SK-N-SH (cell line): Measurements from ENCODE around the gene ATP8B1. TPM values are rescaled to one million over a fixed set of nuclear protein-coding genes. Genes with fewer than 3 reads are reported as not detected.

Experiments used
- CTCF ChIA-PET: fragments of 300-600, 350-600 bp; formaldehyde crosslinking; extraction: SDS; loops from one replicate; lab custom pipeline; 2021; lab: Yijun Ruan, JAX
- POLR2A ChIA-PET: fragments of 350-600 bp; sonication (Branson Sonifier 250); formaldehyde crosslinking; extraction: SDS; loops from one replicate; lab custom pipeline; 2020; ENCODE audit warnings: antibody characterized with exemption, inconsistent platforms; lab: Yijun Ruan, JAX
- DNase-seq: peaks from one replicate; pipeline ENCODE4 v3.0.0; 2012
- H2AFZ ChIP-seq: fragments of 200-600 bp; sonication (generic); 2 replicates; pipeline ENCODE4 v1.8.1; 2016; ENCODE audit warnings: antibody characterized with exemption, mild to moderate bottlenecking, low read depth
- H3F3A ChIP-seq: fragments of 200-600 bp; sonication (generic); replicated peaks from 2 replicates; pipeline ENCODE3; 2016; ENCODE audit warnings: antibody characterized with exemption, mild to moderate bottlenecking; ENCODE audit not compliant: insufficient read depth
- H3K27ac ChIP-seq, 2 experiments: fragments of 200-500 bp in 1 of 2; fragments of 200-600 bp in 1 of 2; sonication (Bioruptor generic) in 1 of 2; sonication (generic), shearing (Covaris generic) in 1 of 2; 2 replicates each; pipeline versions ENCODE4 v1.5.1 to v1.6.1; 2014 to 2016; ENCODE audit warnings: low read depth in 2 of 2, inconsistent platforms in 1 of 2, low read length in 1 of 2, mild to moderate bottlenecking in 1 of 2, mixed read lengths in 1 of 2
- H3K27me3 ChIP-seq: fragments of 200-600 bp; sonication (generic), shearing (Covaris generic); 2 replicates; pipeline ENCODE4 v1.6.1; 2016; ENCODE audit warnings: mixed run types; ENCODE audit not compliant: insufficient read depth
- H3K36me3 ChIP-seq, 2 experiments: fragments of 200-500 bp in 1 of 2; fragments of 200-600 bp in 1 of 2; sonication (Bioruptor generic) in 1 of 2; sonication (generic) in 1 of 2; replicated peaks in 1 of 2; 2 replicates each; pipeline versions ENCODE3 to v1.5.1; 2014 to 2016; ENCODE audit warnings: low read length in 1 of 2, mild to moderate bottlenecking in 1 of 2; ENCODE audit not compliant: insufficient read depth in 2 of 2, control insufficient read depth in 1 of 2
- H3K4me1 ChIP-seq, 2 experiments: fragments of 200-500 bp in 1 of 2; fragments of 200-600 bp in 1 of 2; sonication (Bioruptor generic) in 1 of 2; sonication (generic), shearing (Covaris generic) in 1 of 2; 2 replicates each; pipeline versions ENCODE4 v1.5.1 to v1.6.1; 2014 to 2016; ENCODE audit warnings: low read depth in 1 of 2, low read length in 1 of 2, mixed run types in 1 of 2; ENCODE audit not compliant: insufficient read depth in 2 of 2, control insufficient read depth in 1 of 2
- H3K4me2 ChIP-seq: fragments of 200-600 bp; sonication (generic), shearing (Covaris generic); 2 replicates; pipeline ENCODE4 v1.6.1; 2017; ENCODE audit warnings: mixed run types
- H3K4me3 ChIP-seq, 2 experiments: fragments of 200-500 bp in 1 of 2; fragments of 200-600 bp in 1 of 2; sonication (Bioruptor generic) in 1 of 2; sonication (generic), shearing (Covaris generic) in 1 of 2; 2 replicates each; pipeline versions ENCODE4 v1.5.1 to v1.8.1; 2014 to 2016; ENCODE audit warnings: low read depth in 2 of 2, inconsistent platforms in 1 of 2, low read length in 1 of 2, mild to moderate bottlenecking in 1 of 2, mixed read lengths in 1 of 2, moderate library complexity in 1 of 2
- H3K79me2 ChIP-seq: fragments of 200-600 bp; sonication (generic); 2 replicates; pipeline ENCODE4 v1.8.1; 2017; ENCODE audit warnings: mild to moderate bottlenecking; ENCODE audit not compliant: insufficient read depth
- H3K9ac ChIP-seq: fragments of 200-600 bp; sonication (generic); 2 replicates; pipeline ENCODE4 v1.6.1; 2017; ENCODE audit warnings: mixed run types
- H3K9me2 ChIP-seq: fragments of 200-600 bp; sonication (generic); 2 replicates; pipeline ENCODE4 v1.6.1; 2017; ENCODE audit warnings: mixed run types
- H3K9me3 ChIP-seq: fragments of 200-600 bp; sonication (generic); 2 replicates; pipeline ENCODE4 v1.6.1; 2017; ENCODE audit warnings: mixed run types, mild to moderate bottlenecking, moderate library complexity
- H4K20me1 ChIP-seq: fragments of 200-600 bp; sonication (generic); 2 replicates; pipeline ENCODE4 v1.6.1; 2017; ENCODE audit warnings: mild to moderate bottlenecking, mixed run types; ENCODE audit not compliant: insufficient read depth
- CHD2 ChIP-seq: fragments of 150-350 bp; IDR thresholded peaks from 2 replicates; pipeline ENCODE4 v1.6.1; 2018; ENCODE audit warnings: low read length; ENCODE audit not compliant: partially characterized antibody
- FOSL2 ChIP-seq: IDR thresholded peaks from 2 replicates; pipeline ENCODE4 v1.4.0; 2012; ENCODE audit warnings: low read depth, mild to moderate bottlenecking, moderate library complexity, borderline replicate concordance
- JUND ChIP-seq: IDR thresholded peaks from 2 replicates; pipeline ENCODE4 v1.4.0; 2012
- MAX ChIP-seq: IDR thresholded peaks from 2 replicates; pipeline ENCODE4 v1.4.0; 2012; ENCODE audit warnings: low read depth
- POLR2AphosphoS5 ChIP-seq: IDR thresholded peaks from 2 replicates; pipeline ENCODE4 v1.6.1; 2012; ENCODE audit warnings: low read depth, low read length
- RAD21 ChIP-seq: IDR thresholded peaks from 2 replicates; pipeline ENCODE4 v1.6.1; 2012; ENCODE audit warnings: mild to moderate bottlenecking, low read length
- RCOR1 ChIP-seq: fragments of 150-350 bp; IDR thresholded peaks from 2 replicates; pipeline ENCODE4 v1.6.1; 2017; ENCODE audit warnings: antibody characterized with exemption, low read length
- RXRA ChIP-seq: IDR thresholded peaks from 2 replicates; pipeline ENCODE4 v1.4.0; 2012; ENCODE audit warnings: low read depth, mild to moderate bottlenecking, borderline replicate concordance
- SMC3 ChIP-seq: IDR thresholded peaks from 2 replicates; pipeline ENCODE4 v1.6.1; 2012; ENCODE audit warnings: low read depth, low read length, improper control_type of control experiment
- TCF12 ChIP-seq: IDR thresholded peaks from 2 replicates; pipeline ENCODE4 v1.4.0; 2012
- TEAD4 ChIP-seq: IDR thresholded peaks from 2 replicates; pipeline ENCODE4 v1.4.0; 2012; ENCODE audit warnings: mild to moderate bottlenecking, borderline replicate concordance; ENCODE audit not compliant: insufficient read depth
- WGBS: methylation state at CpG from one replicate; pipeline ENCODE4 v1.1.6; 2017; ENCODE audit warnings: low lambda C conversion rate; 5-methylcytosine and 5-hydroxymethylcytosine counted together
- polyA plus RNA-seq, 3 experiments: library from polyadenylated mRNA; depleted of rRNA; stranded (reverse); fragments of >200 nt; gene quantifications; 2 replicates each; pipeline ENCODE4 v1.2.3, GENCODE V29; 2012
- TF ChIP-seq, protein P1 (sequence below): fragments of 200-600 bp; sonication (generic); IDR thresholded peaks from 2 replicates; pipeline ENCODE4 v1.6.1; 2017; ENCODE audit warnings: antibody characterized with exemption, mild to moderate bottlenecking, moderate library complexity
- TF ChIP-seq, protein P2 (sequence below): IDR thresholded peaks from 2 replicates; pipeline ENCODE4 v1.6.1; 2012; ENCODE audit warnings: mild to moderate bottlenecking, low read depth, low read length, moderate library complexity
- TF ChIP-seq, protein P3 (sequence below): IDR thresholded peaks from 2 replicates; pipeline ENCODE4 v1.4.0; 2012; ENCODE audit warnings: low read depth, borderline replicate concordance

ATP8B1 gene
- polyA plus RNA-seq, 1 of the 3 experiments (the other 2 are of a cell fraction): 43.8 TPM

- TF ChIP-seq, protein P1, sequence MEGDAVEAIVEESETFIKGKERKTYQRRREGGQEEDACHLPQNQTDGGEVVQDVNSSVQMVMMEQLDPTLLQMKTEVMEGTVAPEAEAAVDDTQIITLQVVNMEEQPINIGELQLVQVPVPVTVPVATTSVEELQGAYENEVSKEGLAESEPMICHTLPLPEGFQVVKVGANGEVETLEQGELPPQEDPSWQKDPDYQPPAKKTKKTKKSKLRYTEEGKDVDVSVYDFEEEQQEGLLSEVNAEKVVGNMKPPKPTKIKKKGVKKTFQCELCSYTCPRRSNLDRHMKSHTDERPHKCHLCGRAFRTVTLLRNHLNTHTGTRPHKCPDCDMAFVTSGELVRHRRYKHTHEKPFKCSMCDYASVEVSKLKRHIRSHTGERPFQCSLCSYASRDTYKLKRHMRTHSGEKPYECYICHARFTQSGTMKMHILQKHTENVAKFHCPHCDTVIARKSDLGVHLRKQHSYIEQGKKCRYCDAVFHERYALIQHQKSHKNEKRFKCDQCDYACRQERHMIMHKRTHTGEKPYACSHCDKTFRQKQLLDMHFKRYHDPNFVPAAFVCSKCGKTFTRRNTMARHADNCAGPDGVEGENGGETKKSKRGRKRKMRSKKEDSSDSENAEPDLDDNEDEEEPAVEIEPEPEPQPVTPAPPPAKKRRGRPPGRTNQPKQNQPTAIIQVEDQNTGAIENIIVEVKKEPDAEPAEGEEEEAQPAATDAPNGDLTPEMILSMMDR: no peak
- TF ChIP-seq POLR2AphosphoS5 (no peak), SMC3 (no peak), RAD21 (no peak), CHD2 (no peak), TCF12 (no peak), RXRA (no peak)
- TF ChIP-seq, protein P2, sequence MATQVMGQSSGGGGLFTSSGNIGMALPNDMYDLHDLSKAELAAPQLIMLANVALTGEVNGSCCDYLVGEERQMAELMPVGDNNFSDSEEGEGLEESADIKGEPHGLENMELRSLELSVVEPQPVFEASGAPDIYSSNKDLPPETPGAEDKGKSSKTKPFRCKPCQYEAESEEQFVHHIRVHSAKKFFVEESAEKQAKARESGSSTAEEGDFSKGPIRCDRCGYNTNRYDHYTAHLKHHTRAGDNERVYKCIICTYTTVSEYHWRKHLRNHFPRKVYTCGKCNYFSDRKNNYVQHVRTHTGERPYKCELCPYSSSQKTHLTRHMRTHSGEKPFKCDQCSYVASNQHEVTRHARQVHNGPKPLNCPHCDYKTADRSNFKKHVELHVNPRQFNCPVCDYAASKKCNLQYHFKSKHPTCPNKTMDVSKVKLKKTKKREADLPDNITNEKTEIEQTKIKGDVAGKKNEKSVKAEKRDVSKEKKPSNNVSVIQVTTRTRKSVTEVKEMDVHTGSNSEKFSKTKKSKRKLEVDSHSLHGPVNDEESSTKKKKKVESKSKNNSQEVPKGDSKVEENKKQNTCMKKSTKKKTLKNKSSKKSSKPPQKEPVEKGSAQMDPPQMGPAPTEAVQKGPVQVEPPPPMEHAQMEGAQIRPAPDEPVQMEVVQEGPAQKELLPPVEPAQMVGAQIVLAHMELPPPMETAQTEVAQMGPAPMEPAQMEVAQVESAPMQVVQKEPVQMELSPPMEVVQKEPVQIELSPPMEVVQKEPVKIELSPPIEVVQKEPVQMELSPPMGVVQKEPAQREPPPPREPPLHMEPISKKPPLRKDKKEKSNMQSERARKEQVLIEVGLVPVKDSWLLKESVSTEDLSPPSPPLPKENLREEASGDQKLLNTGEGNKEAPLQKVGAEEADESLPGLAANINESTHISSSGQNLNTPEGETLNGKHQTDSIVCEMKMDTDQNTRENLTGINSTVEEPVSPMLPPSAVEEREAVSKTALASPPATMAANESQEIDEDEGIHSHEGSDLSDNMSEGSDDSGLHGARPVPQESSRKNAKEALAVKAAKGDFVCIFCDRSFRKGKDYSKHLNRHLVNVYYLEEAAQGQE: no peak
- TF ChIP-seq, protein P3, sequence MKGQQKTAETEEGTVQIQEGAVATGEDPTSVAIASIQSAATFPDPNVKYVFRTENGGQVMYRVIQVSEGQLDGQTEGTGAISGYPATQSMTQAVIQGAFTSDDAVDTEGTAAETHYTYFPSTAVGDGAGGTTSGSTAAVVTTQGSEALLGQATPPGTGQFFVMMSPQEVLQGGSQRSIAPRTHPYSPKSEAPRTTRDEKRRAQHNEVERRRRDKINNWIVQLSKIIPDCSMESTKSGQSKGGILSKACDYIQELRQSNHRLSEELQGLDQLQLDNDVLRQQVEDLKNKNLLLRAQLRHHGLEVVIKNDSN: no peak
- 100% methylated on average over 2 of the region's 2 CpGs for WGBS
- Histone ChIP-seq H3K4me3 (no peak overlapping the region), H3F3A (peaks cover 33% of the 10 kb centered on the region), H3K9ac (no peak overlapping the region), H3K27me3 (no peaks in the 10 kb centered on the region), H3K36me3 (peaks cover 0 to 18% of the 10 kb centered on the region in 2 experiments), H4K20me1 (peaks cover 68% of the 10 kb centered on the region), H3K27ac (peak overlapping the region in 1 of 2 experiments; percentile 50; a peak in 2 of 4 replicates), H2AFZ (no peak overlapping the region), H3K4me1 (peaks cover 0 to 43% of the 10 kb centered on the region in 2 experiments; a peak in 2 of 4 replicates), H3K9me3 (no peaks in the 10 kb centered on the region), H3K9me2 (no peaks in the 10 kb centered on the region), H3K4me2 (peak overlapping the region; percentile 20; the same call in 1 of the 2 replicates), H3K79me2 (peaks cover 100% of the 10 kb centered on the region)
- CTCF ChIA-PET: no interaction called here
- no peak for DNase-seq
- POLR2A ChIA-PET: no interaction called here
These were observed 53.5 kb downstream of the ATP8B1 start for GRCh38 chr18:57749604-57749970.

- H3K4me1 ChIP-seq: peaks cover 0 to 47% of the 10 kb centered on the region in 2 experiments; a peak in 2 of 4 replicates
- H3K4me2 ChIP-seq: peak overlapping the region; percentile 36
- no peak overlapping the region for H3K9ac ChIP-seq
- no peaks in the 10 kb centered on the region for H3K9me2 ChIP-seq
- WGBS: 67% methylated on average over 1 of the region's 1 CpG
- no peaks in the 10 kb centered on the region for H3K9me3 ChIP-seq
- peaks cover 35% of the 10 kb centered on the region for H3F3A ChIP-seq
- H3K27ac ChIP-seq: peak overlapping the region in 1 of 2 experiments; percentile 50; a peak in 3 of 4 replicates
- no peak overlapping the region for H2AFZ ChIP-seq
- POLR2A ChIA-PET: no interaction called here
- peaks cover 66% of the 10 kb centered on the region for H4K20me1 ChIP-seq
- DNase-seq: no peak
- TF ChIP-seq JUND (peak; percentile 56), TEAD4 (no peak), RCOR1 (no peak), FOSL2 (peak; percentile 69), MAX (no peak)
- H3K27me3 ChIP-seq: no peaks in the 10 kb centered on the region
- CTCF ChIA-PET: no interaction called here
- no peak overlapping the region for H3K4me3 ChIP-seq
- peaks cover 0 to 15% of the 10 kb centered on the region in 2 experiments for H3K36me3 ChIP-seq
- peaks cover 100% of the 10 kb centered on the region for H3K79me2 ChIP-seq
These were observed 54.1 kb downstream of the ATP8B1 start for GRCh38 chr18:57748770-57749603.
